Body of pancreas (tissue), 4 donors: ENCODE results near the gene QTRT2.

Experiments used
- CTCF ChIP-seq, 7 experiments: fragments of 450-650 bp in 4 of 7; fragments of 200-600 bp in 3 of 7; sonication (generic) in 3 of 7; IDR thresholded peaks; one replicate each; pipeline ENCODE4 v1.5.1; 2016 to 2019; ENCODE audit warnings: antibody characterized with exemption in 7 of 7
- POLR2A ChIP-seq, 3 donors: fragments of 450-650 bp; IDR thresholded peaks; one replicate each; pipeline ENCODE4 v1.6.1; 2016; ENCODE audit warnings: antibody characterized with exemption in 3 of 3, mild to moderate bottlenecking in 2 of 3

- TF ChIP-seq CTCF (IDR thresholded peaks at IDR 0.05) (no peak), POLR2A (IDR thresholded peaks at IDR 0.05) (no peak)
These were observed 20.6 kb upstream of the QTRT2 start for GRCh38 chr3:114035896-114036295.
